Liver (tissue), 3 donors: ENCODE measurements around the gene ATG9B.

Experiments
- EGR1 ChIP-seq, 2 donors: IDR thresholded peaks; 2 replicates each; pipeline ENCODE4 v1.6.1; 2016 to 2018; ENCODE audit warnings: antibody characterized with exemption in 2 of 2, low read depth in 2 of 2
- FOXA1 ChIP-seq: IDR thresholded peaks from 2 replicates; pipeline ENCODE4 v1.6.1; 2016; ENCODE audit warnings: antibody characterized with exemption
- GABPA ChIP-seq, 2 donors: IDR thresholded peaks in 1 of 2; conservative IDR thresholded peaks in 1 of 2; 2 replicates each; pipeline ENCODE4 v1.6.1; 2016; ENCODE audit warnings: antibody characterized with exemption in 2 of 2, mild to moderate bottlenecking in 1 of 2, moderate library complexity in 1 of 2
- HNF4G ChIP-seq: IDR thresholded peaks from 2 replicates; pipeline ENCODE4 v1.6.1; 2016; ENCODE audit warnings: antibody characterized with exemption
- JUND ChIP-seq, 2 donors: IDR thresholded peaks; 2 replicates each; pipeline ENCODE4 v1.6.1; 2016; ENCODE audit warnings: antibody characterized with exemption in 2 of 2
- NR2F2 ChIP-seq: IDR thresholded peaks from 2 replicates; pipeline ENCODE4 v1.6.1; 2016; ENCODE audit warnings: antibody characterized with exemption
- RAD21 ChIP-seq, 2 donors: IDR thresholded peaks; 2 replicates each; pipeline ENCODE4 v1.6.1; 2016; ENCODE audit warnings: antibody characterized with exemption in 2 of 2, mild to moderate bottlenecking in 2 of 2
- RXRA ChIP-seq, 2 donors: IDR thresholded peaks; 2 replicates each; pipeline ENCODE4 v1.6.1; 2017 to 2018; ENCODE audit warnings: antibody characterized with exemption in 2 of 2, mild to moderate bottlenecking in 1 of 2
- TAF1 ChIP-seq: conservative IDR thresholded peaks from 2 replicates; pipeline ENCODE4 v1.6.1; 2016; ENCODE audit warnings: antibody characterized with exemption, mild to moderate bottlenecking
- YY1 ChIP-seq: IDR thresholded peaks from 2 replicates; pipeline ENCODE4 v1.6.1; 2016; ENCODE audit warnings: antibody characterized with exemption, mild to moderate bottlenecking
- TF ChIP-seq, protein P1 (sequence below): fragments of 150-350 bp; IDR thresholded peaks from 2 replicates; pipeline ENCODE4 v1.5.1; 2017; ENCODE audit warnings: improper control_type of control experiment, low read depth, low read length; ENCODE audit not compliant: missing input control
- TF ChIP-seq, protein P2 (sequence below): IDR thresholded peaks from 2 replicates; pipeline ENCODE4 v1.6.1; 2016; ENCODE audit warnings: antibody characterized with exemption
- TF ChIP-seq, protein P3 (sequence below): IDR thresholded peaks from 2 replicates; pipeline ENCODE4 v1.6.1; 2016; ENCODE audit warnings: antibody characterized with exemption
- TF ChIP-seq, protein P4 (sequence below): IDR thresholded peaks from 2 replicates; pipeline ENCODE4 v1.6.1; 2016; ENCODE audit warnings: antibody characterized with exemption, mild to moderate bottlenecking
- donor health status: healthy.
- donor health status: healthy.

DNA sequence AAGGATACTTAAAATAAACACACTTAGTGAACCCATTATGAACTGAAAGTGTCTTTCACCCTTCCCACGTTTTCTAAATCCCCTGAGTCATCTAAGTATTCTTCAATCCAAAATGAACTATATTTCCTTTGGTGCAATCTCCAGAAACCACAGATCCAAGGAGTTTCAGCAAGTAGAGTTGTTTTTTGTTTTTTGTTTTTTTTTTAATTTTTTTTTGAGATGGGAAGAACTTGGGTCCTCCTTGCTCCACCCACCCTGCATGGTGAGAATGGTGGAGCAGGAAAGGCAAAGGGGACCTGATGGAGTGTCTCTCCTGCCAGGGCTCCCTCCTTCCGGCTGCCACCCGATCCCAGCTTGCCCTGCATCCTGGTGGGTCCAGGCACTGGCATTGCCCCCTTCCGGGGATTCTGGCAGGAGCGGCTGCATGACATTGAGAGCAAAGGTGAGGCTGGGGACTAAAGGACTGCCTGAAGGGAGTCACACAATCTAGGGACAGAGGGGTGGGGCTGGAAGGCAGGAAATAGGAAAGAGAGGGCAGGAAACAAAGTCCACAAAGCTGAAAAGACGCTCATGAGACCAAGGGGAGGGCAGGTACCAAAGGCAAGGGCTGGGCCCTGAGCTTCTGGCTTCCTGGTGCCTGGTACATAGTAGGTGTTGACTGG lies 12.1 kb downstream of the ATG9B start:
- TF ChIP-seq TAF1 (no peak), RXRA (IDR thresholded peaks at IDR 0.05) (no peak), RAD21 (IDR thresholded peaks at IDR 0.05) (no peak), JUND (IDR thresholded peaks at IDR 0.05) (no peak), GABPA (IDR thresholded peaks at IDR 0.05 in 1 of 2, conservative IDR thresholded peaks at IDR 0.05 in 1 of 2) (no peak), NR2F2 (no peak), HNF4G (no peak), YY1 (no peak), EGR1 (IDR thresholded peaks at IDR 0.05; ENCODE audit: low read depth in 2 of 2) (no peak), FOXA1 (no peak)
- TF ChIP-seq, protein P1, sequence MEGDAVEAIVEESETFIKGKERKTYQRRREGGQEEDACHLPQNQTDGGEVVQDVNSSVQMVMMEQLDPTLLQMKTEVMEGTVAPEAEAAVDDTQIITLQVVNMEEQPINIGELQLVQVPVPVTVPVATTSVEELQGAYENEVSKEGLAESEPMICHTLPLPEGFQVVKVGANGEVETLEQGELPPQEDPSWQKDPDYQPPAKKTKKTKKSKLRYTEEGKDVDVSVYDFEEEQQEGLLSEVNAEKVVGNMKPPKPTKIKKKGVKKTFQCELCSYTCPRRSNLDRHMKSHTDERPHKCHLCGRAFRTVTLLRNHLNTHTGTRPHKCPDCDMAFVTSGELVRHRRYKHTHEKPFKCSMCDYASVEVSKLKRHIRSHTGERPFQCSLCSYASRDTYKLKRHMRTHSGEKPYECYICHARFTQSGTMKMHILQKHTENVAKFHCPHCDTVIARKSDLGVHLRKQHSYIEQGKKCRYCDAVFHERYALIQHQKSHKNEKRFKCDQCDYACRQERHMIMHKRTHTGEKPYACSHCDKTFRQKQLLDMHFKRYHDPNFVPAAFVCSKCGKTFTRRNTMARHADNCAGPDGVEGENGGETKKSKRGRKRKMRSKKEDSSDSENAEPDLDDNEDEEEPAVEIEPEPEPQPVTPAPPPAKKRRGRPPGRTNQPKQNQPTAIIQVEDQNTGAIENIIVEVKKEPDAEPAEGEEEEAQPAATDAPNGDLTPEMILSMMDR = no peak
- TF ChIP-seq, protein P2, sequence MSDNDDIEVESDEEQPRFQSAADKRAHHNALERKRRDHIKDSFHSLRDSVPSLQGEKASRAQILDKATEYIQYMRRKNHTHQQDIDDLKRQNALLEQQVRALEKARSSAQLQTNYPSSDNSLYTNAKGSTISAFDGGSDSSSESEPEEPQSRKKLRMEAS = no peak
- TF ChIP-seq, protein P3, sequence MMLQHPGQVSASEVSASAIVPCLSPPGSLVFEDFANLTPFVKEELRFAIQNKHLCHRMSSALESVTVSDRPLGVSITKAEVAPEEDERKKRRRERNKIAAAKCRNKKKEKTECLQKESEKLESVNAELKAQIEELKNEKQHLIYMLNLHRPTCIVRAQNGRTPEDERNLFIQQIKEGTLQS = no peak
- TF ChIP-seq, protein P4, sequence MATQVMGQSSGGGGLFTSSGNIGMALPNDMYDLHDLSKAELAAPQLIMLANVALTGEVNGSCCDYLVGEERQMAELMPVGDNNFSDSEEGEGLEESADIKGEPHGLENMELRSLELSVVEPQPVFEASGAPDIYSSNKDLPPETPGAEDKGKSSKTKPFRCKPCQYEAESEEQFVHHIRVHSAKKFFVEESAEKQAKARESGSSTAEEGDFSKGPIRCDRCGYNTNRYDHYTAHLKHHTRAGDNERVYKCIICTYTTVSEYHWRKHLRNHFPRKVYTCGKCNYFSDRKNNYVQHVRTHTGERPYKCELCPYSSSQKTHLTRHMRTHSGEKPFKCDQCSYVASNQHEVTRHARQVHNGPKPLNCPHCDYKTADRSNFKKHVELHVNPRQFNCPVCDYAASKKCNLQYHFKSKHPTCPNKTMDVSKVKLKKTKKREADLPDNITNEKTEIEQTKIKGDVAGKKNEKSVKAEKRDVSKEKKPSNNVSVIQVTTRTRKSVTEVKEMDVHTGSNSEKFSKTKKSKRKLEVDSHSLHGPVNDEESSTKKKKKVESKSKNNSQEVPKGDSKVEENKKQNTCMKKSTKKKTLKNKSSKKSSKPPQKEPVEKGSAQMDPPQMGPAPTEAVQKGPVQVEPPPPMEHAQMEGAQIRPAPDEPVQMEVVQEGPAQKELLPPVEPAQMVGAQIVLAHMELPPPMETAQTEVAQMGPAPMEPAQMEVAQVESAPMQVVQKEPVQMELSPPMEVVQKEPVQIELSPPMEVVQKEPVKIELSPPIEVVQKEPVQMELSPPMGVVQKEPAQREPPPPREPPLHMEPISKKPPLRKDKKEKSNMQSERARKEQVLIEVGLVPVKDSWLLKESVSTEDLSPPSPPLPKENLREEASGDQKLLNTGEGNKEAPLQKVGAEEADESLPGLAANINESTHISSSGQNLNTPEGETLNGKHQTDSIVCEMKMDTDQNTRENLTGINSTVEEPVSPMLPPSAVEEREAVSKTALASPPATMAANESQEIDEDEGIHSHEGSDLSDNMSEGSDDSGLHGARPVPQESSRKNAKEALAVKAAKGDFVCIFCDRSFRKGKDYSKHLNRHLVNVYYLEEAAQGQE = no peak
